Neural progenitor cell (in vitro differentiated cells): ENCODE results near the gene DAGLB.

Experiments
- EZH2 ChIP-seq: fragments of 200-600 bp; sonication (generic); IDR thresholded peaks from 2 replicates; pipeline ENCODE4 v1.6.1; 2017; ENCODE audit warnings: antibody characterized with exemption, mild to moderate bottlenecking, moderate library complexity
- TF ChIP-seq, protein P1 (sequence below): fragments of 200-600 bp; sonication (generic); IDR thresholded peaks from 2 replicates; pipeline ENCODE4 v1.5.1; 2017; ENCODE audit warnings: antibody characterized with exemption, mild to moderate bottlenecking

GRCh38 chr7:6417408-6417807, 30.3 kb downstream of the DAGLB start:
- TF ChIP-seq EZH2, result no peak
- TF ChIP-seq, protein P1, sequence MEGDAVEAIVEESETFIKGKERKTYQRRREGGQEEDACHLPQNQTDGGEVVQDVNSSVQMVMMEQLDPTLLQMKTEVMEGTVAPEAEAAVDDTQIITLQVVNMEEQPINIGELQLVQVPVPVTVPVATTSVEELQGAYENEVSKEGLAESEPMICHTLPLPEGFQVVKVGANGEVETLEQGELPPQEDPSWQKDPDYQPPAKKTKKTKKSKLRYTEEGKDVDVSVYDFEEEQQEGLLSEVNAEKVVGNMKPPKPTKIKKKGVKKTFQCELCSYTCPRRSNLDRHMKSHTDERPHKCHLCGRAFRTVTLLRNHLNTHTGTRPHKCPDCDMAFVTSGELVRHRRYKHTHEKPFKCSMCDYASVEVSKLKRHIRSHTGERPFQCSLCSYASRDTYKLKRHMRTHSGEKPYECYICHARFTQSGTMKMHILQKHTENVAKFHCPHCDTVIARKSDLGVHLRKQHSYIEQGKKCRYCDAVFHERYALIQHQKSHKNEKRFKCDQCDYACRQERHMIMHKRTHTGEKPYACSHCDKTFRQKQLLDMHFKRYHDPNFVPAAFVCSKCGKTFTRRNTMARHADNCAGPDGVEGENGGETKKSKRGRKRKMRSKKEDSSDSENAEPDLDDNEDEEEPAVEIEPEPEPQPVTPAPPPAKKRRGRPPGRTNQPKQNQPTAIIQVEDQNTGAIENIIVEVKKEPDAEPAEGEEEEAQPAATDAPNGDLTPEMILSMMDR, result no peak
